ENCODE data around the gene F8.

DNA sequence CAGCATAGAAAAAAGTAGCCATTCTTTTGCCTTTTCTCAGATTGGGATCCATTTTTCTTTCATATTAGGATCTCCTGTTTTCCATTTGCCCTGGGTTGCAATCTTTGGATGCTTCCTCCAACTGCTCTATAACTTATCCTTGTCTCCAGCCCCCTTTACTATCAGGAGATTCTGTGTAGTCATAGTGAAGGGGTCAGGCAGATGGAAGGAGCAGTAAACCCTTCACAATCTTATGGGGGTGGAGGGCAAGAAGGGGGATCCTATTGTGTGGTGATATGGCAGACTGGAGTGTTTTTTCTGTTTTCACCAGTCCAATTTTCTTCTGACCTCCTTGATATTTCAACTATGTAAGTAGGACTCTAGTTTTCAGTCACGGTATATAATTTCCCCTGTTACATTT is 186.4 kb downstream of the F8 start:
- TF ChIP-seq, protein P1, sequence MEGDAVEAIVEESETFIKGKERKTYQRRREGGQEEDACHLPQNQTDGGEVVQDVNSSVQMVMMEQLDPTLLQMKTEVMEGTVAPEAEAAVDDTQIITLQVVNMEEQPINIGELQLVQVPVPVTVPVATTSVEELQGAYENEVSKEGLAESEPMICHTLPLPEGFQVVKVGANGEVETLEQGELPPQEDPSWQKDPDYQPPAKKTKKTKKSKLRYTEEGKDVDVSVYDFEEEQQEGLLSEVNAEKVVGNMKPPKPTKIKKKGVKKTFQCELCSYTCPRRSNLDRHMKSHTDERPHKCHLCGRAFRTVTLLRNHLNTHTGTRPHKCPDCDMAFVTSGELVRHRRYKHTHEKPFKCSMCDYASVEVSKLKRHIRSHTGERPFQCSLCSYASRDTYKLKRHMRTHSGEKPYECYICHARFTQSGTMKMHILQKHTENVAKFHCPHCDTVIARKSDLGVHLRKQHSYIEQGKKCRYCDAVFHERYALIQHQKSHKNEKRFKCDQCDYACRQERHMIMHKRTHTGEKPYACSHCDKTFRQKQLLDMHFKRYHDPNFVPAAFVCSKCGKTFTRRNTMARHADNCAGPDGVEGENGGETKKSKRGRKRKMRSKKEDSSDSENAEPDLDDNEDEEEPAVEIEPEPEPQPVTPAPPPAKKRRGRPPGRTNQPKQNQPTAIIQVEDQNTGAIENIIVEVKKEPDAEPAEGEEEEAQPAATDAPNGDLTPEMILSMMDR (IDR thresholded peaks at IDR 0.05; ENCODE audit: low read length), result no peak
- TF ChIP-seq EZH2 (IDR thresholded peaks at IDR 0.05; ENCODE audit: borderline replicate concordance, low read length), result no peak
